ENCODE measurements around the gene PTRH2. TPM values are rescaled to one million over a fixed set of nuclear protein-coding genes. Genes with fewer than 3 reads are reported as not detected.

The PTRH2 gene
- total RNA-seq, 3 donors from 2014 or later (not counting 1 experiment from before 2014, with no cell fraction given), result 5.9 to 10.5 (median 6.6) TPM

DNA sequence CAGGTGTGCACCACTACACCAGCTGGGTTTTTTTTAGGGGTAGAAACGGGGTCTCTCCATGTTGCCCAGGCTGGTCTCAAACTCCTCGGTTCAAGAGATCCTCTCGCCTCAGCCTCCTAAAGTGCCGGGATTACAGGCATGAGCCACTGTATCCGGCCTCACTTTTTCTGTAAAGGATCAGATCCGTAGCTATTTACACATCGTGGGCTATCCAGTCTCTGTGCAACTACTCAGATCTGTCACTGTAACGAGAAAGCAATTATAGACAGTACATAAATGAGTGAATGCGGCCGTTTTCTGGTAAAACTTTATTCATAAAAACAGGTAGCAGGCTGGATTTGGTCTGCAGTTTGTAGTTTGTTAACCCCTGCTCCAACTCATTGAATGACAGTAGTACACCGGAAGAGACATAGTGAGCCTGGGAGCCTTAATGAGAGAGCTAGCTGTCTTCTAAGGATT is 44.8 kb upstream of the PTRH2 start:
- 79% methylated on average over 10 of the region's 11 CpGs for WGBS (ENCODE audit: insufficient coverage)
- peak in 1 of 2 donors; percentile 18 for DNase-seq
- Mint-ChIP-seq H3K27ac (no peak overlapping the region), H3K27me3 (ENCODE audit: low read depth in 2 of 2) (no peaks in the 10 kb centered on the region), H3K36me3 (no peaks in the 10 kb centered on the region), H3K9me3 (no peaks in the 10 kb centered on the region), H3K4me3 (no peak overlapping the region), H3K4me1 (peaks cover 0 to 3% of the 10 kb centered on the region in 2 donors)
- H3K4me1 ChIP-seq (ENCODE audit: control insufficient read depth, insufficient read depth, low read length), result no peaks in the 10 kb centered on the region
- no peak overlapping the region for H3K27ac ChIP-seq (ENCODE audit: low read length)
- intact Hi-C loops (cut with micrococcal nuclease), result loop anchor here (5.0 kb wide), 2 partner anchors 85 to 285 kb away; no protein-coding TSS in a partner anchor
- H3K27me3 ChIP-seq (ENCODE audit: control insufficient read depth, insufficient read depth, low read length), result no peaks in the 10 kb centered on the region
- no peaks in the 10 kb centered on the region for H3K9me3 ChIP-seq (ENCODE audit: control insufficient read depth, insufficient read depth, low read length)
- no peak overlapping the region for H3K4me3 ChIP-seq (ENCODE audit: low read length)
- no peak for ATAC-seq
- no peak for TF ChIP-seq CTCF (IDR thresholded peaks at IDR 0.05)
- peaks cover 3% of the 10 kb centered on the region for H3K36me3 ChIP-seq (ENCODE audit: control insufficient read depth, insufficient read depth, low read length)

GRCh38 chr17:59748591-59748990 is 41.4 kb upstream of the PTRH2 start:
- intact Hi-C loops (cut with micrococcal nuclease), result no loop called here
- H3K9me3 ChIP-seq (ENCODE audit: control insufficient read depth, insufficient read depth, low read length), result no peaks in the 10 kb centered on the region
- H3K4me1 Mint-ChIP-seq, result no peaks in the 10 kb centered on the region
- H3K4me3 Mint-ChIP-seq, result no peak overlapping the region
- no peak overlapping the region for H3K27ac ChIP-seq (ENCODE audit: low read length)
- no CpG with 5 or more reads among the region's 1 CpG for WGBS (ENCODE audit: insufficient coverage)
- no peaks in the 10 kb centered on the region for H3K4me1 ChIP-seq (ENCODE audit: control insufficient read depth, insufficient read depth, low read length)
- ATAC-seq, result no peak
- H3K27me3 ChIP-seq (ENCODE audit: control insufficient read depth, insufficient read depth, low read length), result no peaks in the 10 kb centered on the region
- H3K27ac Mint-ChIP-seq, result no peak overlapping the region
- H3K27me3 Mint-ChIP-seq (ENCODE audit: low read depth in 2 of 2), result no peaks in the 10 kb centered on the region
- no peaks in the 10 kb centered on the region for H3K36me3 Mint-ChIP-seq
- no peak for DNase-seq
- TF ChIP-seq CTCF (IDR thresholded peaks at IDR 0.05), result no peak
- no peaks in the 10 kb centered on the region for H3K9me3 Mint-ChIP-seq
- H3K36me3 ChIP-seq (ENCODE audit: control insufficient read depth, insufficient read depth, low read length), result no peaks in the 10 kb centered on the region
- no peak overlapping the region for H3K4me3 ChIP-seq (ENCODE audit: low read length)

GRCh38 chr17:59746849-59747445 is 39.7 kb upstream of the PTRH2 start:
- Mint-ChIP-seq H3K4me3 (no peak overlapping the region), H3K27ac (no peak overlapping the region), H3K36me3 (no peaks in the 10 kb centered on the region), H3K4me1 (no peaks in the 10 kb centered on the region), H3K27me3 (ENCODE audit: low read depth in 2 of 2) (no peaks in the 10 kb centered on the region), H3K9me3 (no peaks in the 10 kb centered on the region)
- H3K27ac ChIP-seq (ENCODE audit: low read length), result no peak overlapping the region
- WGBS (ENCODE audit: insufficient coverage), result 90% methylated on average over 3 of the region's 4 CpGs
- no peaks in the 10 kb centered on the region for H3K4me1 ChIP-seq (ENCODE audit: control insufficient read depth, insufficient read depth, low read length)
- H3K9me3 ChIP-seq (ENCODE audit: control insufficient read depth, insufficient read depth, low read length), result no peaks in the 10 kb centered on the region
- DNase-seq (peak in 1 of 2 donors; percentile 57), ATAC-seq (no peak)
- intact Hi-C loops (cut with micrococcal nuclease), result no loop called here
- H3K4me3 ChIP-seq (ENCODE audit: low read length), result no peak overlapping the region
- peak; percentile 46 for TF ChIP-seq CTCF (IDR thresholded peaks at IDR 0.05)
- H3K27me3 ChIP-seq (ENCODE audit: control insufficient read depth, insufficient read depth, low read length), result no peaks in the 10 kb centered on the region
- H3K36me3 ChIP-seq (ENCODE audit: control insufficient read depth, insufficient read depth, low read length), result peaks cover under 1% of the 10 kb centered on the region

GRCh38 chr17:59745040-59745439 is 37.8 kb upstream of the PTRH2 start:
- Histone ChIP-seq H3K36me3 (ENCODE audit: control insufficient read depth, insufficient read depth, low read length) (peaks cover 4% of the 10 kb centered on the region), H3K4me1 (ENCODE audit: control insufficient read depth, insufficient read depth, low read length) (no peaks in the 10 kb centered on the region), H3K27ac (ENCODE audit: low read length) (no peak overlapping the region), H3K9me3 (ENCODE audit: control insufficient read depth, insufficient read depth, low read length) (no peaks in the 10 kb centered on the region), H3K27me3 (ENCODE audit: control insufficient read depth, insufficient read depth, low read length) (no peaks in the 10 kb centered on the region), H3K4me3 (ENCODE audit: low read length) (no peak overlapping the region)
- H3K27ac Mint-ChIP-seq, result no peak overlapping the region
- intact Hi-C loops (cut with micrococcal nuclease), result no loop called here
- no peaks in the 10 kb centered on the region for H3K27me3 Mint-ChIP-seq (ENCODE audit: low read depth in 2 of 2)
- H3K4me3 Mint-ChIP-seq, result no peak overlapping the region
- no peaks in the 10 kb centered on the region for H3K4me1 Mint-ChIP-seq
- no peak for TF ChIP-seq CTCF (IDR thresholded peaks at IDR 0.05)
- WGBS (ENCODE audit: insufficient coverage), result 100% methylated on average over 1 of the region's 2 CpGs
- no peaks in the 10 kb centered on the region for H3K9me3 Mint-ChIP-seq
- ATAC-seq, result no peak
- H3K36me3 Mint-ChIP-seq, result no peaks in the 10 kb centered on the region
- DNase-seq, result no peak

Measured in natural killer cell (primary cell).